Measurements from ENCODE around the gene EPG5.

DNA sequence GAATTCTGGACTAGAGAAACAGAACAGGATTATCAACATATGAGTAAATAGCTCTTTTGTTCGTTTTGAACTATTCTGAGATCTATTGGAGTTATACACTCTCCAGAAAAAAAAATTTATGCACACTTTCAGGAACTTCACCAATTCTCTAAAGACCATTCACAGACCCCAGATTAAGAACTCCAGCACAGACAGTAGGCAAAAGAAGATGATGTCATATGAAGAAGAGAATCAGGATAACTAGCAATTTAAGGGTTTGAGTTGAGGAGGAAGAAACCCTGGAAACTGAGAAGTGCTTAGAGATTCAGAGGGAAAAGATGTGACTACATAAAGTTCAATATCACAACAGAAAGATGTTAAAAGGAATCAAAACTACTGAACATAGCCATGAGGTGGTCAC lies 71.8 kb downstream of the EPG5 start:
- TF ChIP-seq, protein P1, sequence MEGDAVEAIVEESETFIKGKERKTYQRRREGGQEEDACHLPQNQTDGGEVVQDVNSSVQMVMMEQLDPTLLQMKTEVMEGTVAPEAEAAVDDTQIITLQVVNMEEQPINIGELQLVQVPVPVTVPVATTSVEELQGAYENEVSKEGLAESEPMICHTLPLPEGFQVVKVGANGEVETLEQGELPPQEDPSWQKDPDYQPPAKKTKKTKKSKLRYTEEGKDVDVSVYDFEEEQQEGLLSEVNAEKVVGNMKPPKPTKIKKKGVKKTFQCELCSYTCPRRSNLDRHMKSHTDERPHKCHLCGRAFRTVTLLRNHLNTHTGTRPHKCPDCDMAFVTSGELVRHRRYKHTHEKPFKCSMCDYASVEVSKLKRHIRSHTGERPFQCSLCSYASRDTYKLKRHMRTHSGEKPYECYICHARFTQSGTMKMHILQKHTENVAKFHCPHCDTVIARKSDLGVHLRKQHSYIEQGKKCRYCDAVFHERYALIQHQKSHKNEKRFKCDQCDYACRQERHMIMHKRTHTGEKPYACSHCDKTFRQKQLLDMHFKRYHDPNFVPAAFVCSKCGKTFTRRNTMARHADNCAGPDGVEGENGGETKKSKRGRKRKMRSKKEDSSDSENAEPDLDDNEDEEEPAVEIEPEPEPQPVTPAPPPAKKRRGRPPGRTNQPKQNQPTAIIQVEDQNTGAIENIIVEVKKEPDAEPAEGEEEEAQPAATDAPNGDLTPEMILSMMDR (IDR thresholded peaks at IDR 0.05): no peak
- no peak for TF ChIP-seq POLR2A (IDR thresholded peaks at IDR 0.05)
